Stimulated activated CD8-positive, alpha-beta memory T cell treated with anti-CD3 and anti-CD28 coated beads, Interleukin-4, amount 100 ng/mL, for 1 hour (primary cell): ENCODE measurements around the gene THSD4.

ENCODE experiments used
- DNase-seq, 2 donors: peaks; one replicate each; pipeline ENCODE4 v3.0.0-alpha.2; 2020; ENCODE audit warnings: low read depth in 2 of 2, low spot score in 1 of 2

The THSD4 gene

DNA sequence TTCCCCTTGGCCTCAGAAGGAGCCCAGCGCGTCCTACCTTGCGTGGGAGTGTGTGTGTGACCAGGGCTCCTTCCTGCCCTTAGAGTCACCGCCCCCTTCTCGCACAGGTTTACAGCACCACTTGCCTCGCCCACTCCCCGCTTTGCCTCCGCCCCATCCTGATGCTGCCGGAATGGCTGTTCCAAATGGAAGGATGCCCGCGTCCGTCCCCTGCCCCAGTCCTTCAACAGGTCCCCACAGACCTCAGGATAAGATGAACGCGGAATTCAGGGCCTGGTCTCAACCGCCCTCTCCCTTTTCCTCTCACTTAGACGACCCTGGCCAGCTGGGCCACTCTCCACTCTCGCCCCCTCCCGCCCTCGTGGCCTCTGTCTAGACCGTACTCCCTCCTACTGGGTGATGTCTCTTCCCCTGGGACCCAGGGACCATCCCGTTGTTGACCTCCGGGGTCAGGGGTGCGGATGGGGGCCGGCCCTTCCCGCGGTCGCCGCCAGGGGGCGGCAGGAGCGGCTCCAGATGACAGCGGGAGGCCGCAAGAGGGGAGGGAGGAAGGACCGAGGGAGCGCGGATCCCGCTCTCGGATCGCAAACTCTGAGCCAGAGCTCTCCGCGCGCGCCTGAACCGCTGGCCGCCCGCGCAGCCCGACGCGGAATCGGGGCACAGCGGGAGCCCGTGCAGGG, at the start of gene THSD4:
Gene THSD4 (plus strand): TSS at position 585 of the 680 bp plus-strand sequence.
- peak in 1 of 2 donors; percentile 1 for DNase-seq

DNA sequence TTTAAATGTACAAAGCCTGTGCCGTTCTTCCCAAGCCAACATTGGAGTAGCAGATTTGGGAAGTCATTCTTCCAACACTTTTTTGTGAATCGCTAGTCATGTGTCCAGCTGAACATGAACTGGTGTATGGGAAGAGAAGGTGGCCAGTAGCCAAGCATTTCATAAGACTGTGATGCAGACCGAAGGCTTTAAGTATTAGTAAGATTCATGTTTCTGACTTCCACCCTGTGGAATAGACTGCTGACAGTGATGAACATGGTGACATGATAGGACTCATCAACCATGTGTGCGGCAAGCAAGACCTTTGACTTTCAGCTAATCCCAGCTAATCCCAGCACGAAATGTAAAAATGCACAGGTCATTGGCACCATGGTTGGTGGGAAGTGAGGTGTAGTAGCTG, 48.3 kb upstream of the THSD4 start:
- DNase-seq: no peak

DNA sequence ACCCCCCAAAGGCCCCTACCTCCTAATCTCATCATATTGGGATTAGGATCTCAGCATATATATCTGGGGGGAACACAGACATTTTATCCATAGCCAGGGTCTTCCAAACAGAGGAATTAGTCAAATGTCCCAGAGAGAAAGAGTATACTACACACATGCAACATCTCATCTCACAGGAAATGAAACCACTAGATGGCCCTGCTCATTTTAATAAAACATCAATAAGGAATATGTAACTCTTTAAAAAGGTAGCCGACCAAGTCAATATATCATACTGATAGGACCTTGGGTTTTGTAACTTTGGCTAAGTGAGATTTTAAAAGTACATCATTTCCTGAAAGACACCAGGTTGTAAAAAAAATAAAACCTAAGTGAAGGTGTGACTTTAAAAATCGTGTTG, 45.6 kb upstream of the THSD4 start:
- DNase-seq: no peak

DNA sequence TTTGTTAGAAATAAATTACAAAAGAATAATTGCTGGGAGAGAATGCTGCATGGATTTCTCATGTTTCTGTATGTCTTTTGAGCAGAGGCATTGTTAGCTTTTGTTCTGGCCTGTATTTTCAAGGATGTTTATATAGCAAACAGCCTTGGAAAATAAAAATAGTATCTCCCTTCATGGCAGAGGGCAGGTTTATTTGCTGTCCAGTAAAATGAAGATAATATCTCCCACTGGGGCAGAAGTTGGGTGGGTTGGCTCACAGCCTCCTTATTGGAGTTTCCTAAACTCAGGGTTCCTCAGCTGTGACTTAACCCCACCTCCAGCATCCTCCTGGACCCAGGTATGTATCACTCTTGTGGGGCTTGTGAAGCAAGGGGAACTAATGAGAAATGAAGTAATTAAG, 43.7 kb upstream of the THSD4 start:
- DNase-seq: no peak

DNA sequence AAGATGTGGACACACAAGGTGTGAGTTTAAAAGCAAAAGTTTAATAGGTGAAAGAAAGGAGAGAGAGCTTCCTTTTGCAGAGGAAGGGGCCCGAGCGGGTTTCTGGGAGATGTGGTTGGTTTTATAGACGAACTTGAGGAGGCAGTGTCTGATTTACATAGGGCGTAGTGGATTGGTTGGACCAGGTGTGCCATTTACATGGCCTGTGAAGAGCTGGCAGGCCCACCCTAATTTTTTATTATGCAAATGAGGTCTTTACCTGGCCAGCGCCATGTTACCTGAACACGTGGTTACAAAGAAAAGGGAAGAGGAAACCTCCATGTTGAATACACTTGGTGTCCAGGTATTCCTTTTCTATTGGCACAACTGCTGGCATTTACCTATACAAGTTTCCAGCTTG, 42.8 kb upstream of the THSD4 start:
- no peak for DNase-seq

DNA sequence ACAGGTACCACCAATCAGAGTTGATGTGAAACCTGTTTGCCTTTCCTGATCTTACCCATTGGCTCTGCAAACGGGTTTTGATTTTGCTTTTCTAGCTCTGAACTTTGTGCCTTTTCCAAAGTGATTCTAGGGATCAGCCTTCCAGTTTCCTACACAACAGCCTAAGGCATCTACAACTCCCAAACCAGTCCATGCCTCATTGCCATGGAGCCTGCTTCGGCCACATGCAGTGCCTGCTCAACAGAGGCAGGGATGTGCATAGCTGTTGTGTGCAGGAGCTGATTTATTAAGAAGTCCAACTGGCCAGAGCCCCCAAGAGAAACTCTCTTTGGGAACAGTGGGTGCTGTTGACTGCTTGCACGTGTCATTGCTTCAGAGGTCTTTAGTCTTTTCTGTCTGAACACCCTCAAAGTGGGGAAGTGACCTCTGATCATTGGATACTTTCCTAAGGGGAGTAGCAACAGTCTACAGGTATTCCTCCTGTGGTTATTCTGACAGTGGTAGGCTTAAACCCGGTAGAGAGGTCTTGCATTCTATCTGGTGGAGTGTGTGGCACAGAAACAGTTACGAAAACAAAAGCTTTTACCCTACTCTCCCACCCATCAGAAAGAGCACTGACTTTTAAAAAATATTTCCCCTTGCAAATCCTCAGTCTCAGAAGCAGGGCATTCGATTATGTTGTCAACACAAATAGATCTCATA, 36.6 kb upstream of the THSD4 start:
- DNase-seq: no peak

DNA sequence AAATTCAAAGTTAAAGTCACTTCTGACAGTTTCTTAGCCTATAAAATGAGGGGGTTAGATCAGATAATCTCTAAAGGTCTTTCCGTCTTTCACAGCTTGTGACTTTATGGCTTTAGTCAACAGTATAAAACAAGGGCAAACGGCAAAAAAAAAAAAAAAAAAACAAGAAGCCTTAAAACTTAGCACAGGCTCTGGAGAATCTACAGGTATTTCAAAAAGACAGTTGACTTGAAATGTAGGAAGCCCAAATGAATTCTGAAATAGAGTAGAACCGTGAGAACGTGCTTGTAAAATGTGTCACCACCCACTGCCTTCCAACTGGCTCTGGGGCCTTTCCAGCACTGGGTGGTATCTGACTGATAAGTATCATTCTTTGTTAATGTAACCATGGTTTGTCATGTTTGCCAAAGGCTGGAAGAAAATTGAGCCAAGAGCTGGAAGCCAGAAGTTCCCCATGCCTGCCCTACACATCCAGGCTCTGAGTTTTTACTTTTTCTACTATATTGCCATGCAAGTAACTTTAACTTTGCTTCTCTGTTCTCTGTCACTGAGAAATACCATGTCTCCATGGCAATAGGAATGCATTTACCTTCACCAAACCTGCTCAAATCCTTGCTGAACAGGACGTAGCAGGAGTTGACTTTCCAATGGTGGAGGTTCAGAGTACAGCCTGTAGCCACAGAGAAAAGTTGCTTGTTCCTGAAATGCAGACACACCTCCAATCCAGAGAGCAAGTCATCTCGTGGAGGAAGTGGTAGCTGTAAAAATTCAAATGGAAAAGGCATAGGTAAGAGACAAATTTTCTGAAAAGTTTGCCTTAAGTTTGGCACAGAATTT, 35.8 kb upstream of the THSD4 start:
- no peak for DNase-seq

DNA sequence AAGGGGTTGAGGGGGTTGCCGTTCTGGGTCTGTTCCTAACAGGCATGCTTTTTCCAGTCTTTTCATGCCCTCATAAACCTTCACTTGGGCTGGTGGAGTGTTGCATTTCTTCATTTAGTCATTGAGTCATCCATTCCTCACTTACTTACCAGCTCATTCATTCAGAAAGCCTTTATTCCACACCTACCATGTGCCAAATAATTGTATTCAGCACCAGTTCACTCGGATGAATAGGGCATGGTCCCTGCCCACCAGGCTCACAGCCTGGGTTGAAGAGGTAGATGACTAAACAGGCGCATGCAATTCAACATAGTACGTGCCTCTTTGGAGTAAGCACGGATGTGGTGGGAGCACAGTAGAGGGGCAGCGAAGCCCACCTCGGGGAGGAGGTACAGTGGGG, 35.1 kb upstream of the THSD4 start:
- no peak for DNase-seq

DNA sequence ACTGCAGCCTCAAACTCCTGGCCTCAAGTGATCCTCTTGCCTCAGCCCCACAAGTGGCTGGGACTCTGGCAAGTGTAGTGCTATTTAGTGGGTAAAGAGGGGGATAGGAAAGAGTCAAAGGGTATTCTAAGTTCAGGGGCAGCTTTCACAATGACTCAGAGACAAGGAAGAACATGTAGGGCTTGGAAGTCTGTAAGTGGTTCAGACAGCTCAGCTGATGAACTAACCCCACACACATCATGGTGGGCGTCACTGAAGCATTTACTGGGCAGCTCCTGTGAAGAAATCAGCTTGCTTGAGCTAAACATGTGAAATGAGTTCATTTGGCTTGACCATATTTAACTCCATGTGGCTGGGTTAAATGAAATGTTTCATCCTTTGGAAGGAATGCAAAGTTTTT, 34.6 kb upstream of the THSD4 start:
- no peak for DNase-seq

DNA sequence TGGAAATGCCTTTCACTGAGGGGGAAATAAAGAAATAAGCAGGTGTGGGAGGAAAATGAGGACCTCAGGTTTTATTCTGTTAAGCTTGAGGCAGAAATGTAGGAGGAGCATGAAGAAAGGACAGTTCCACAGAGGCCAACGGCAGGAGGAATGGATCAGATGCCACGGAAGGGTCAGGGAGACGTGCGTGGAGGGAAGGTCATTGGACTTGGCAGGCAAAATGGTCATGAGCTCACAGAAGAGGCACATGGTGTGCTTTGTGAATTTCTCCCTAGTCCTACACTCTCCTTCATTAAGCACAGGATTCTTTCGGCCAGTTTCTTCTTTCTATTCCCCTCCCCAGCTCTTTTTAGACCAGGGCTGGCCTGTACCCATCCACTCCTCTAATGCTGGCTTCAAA, 32.5 kb upstream of the THSD4 start:
- DNase-seq: no peak

DNA sequence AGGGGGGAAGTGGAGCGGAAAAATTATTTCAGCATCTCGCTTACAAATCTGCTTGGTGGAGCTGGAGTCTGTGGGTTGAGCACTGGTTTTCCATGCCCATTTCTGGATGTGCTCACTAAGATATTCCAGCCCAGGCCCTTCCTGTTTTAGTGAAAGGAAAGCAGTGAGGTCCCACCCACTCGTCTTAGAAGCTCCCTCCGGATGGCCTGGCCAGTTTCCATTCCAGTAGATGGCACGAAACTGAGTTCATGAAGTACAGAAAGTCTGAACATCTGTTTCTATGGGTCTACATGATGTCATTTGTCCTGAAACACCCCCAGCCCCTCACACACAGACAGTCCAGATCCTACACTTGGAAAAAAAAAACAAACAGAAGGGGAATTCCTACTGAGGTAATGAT, 31.9 kb upstream of the THSD4 start:
- no peak for DNase-seq

DNA sequence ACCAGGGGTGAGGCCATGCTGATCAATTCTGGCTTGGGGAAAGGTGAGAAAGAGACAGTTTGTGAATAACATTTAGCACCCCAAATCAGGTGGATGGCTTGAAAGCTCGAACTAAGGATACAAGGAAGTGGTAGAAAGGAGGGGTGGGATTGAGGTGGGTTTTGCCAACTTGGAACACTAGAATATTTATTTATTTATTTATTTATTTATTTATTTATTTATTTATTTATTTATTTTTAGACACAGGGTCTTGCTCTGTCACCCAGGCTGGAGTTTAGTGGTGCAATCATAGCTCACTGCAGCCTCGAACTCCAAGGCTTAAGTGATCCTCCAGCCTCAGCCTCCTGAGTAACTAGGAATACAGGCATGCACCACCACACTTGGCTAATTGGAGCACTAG, 31.0 kb upstream of the THSD4 start:
- DNase-seq: no peak

DNA sequence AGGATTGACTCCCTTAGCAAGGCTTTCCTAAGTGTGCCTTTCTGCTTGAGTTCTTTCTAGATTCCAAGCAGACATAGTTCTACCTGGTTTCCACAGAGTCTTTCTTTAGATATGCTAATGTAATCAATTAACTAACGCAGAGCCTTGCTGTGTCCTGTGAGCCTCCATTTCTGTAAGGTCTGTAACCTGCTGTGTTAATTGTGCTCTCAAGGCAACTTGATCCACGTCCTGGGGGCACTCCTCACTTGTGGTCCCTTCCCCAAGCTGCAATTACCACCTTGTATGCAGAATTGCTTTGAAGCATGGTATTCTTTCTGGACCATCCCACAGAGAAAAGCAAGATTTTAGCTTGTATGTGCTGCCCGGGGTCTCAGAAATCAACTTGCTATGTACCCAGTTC, 29.5 kb upstream of the THSD4 start:
- no peak for DNase-seq

DNA sequence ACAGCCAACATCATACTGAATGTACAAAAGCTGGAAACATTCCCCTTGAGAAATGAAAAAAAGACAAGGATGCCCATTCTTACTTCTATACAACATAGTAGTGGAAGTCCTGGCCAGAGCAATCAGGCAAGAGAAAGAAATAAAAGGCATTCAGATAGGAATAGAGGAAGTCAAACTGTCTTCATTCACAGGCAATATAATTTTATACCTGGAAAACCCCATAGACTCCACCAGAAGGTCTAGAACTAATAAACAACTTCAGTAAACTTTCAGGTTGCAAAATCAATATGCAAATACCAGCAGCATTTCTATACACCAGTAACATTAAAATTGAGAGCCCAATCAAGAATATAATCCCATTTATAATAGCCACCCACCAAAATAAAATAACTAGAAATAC, 27.1 kb upstream of the THSD4 start:
- no peak for DNase-seq

DNA sequence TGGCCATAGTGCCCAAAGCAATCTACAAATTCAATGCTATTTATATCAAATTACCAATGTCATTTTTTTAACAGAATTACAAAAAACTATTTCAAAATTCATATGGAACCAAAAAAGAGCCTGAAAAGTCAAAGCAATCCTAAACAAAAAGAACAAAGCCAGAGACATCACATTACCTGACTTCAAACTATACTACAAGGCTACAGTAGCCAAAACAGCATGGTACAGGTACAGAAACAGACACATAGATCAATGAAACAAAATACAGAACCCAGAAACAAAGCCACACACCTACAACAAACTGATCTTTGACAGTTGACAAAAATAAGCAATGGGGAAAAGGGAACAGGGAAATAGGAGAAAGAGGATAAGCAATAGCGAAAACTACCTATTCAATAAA, 26.6 kb upstream of the THSD4 start:
- DNase-seq: no peak

DNA sequence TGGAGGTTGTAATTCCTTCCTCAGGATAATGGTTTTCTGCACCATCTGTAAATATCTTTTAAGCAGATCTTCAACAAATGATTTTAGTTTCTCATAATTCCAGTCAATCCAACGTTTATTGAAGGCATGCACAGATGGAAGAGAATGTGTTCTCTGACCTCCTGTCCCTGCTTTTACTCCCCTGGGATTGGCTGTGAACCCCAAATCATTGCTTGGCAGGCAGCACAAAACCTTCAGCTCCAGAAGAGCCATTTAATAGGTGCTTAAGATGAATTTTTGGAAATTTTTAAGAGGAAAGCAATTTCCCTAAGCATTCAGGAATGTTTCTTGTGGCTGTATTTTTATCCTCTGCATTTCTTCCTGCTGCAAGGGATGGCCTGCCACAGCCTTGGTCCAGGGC, 25.5 kb upstream of the THSD4 start:
- DNase-seq: no peak

DNA sequence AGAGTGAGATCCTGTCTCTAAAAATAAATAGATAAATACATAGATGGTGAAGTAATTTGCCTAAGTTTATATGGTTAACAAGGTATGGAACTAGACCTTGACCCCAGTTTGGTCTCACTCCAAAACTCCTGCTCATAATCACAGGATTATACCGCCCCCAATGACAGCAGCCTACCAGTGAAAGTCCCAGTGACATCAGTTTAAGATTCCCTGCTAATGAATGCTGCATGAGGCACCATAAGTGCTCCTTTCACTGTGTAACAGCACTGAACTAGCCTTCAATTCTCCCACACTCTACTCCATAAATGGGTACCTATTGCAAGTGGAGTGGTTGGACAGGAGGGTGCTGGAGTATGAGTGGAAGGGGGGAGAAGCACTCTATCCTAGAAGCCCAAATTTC, 23.7 kb upstream of the THSD4 start:
- DNase-seq: no peak

DNA sequence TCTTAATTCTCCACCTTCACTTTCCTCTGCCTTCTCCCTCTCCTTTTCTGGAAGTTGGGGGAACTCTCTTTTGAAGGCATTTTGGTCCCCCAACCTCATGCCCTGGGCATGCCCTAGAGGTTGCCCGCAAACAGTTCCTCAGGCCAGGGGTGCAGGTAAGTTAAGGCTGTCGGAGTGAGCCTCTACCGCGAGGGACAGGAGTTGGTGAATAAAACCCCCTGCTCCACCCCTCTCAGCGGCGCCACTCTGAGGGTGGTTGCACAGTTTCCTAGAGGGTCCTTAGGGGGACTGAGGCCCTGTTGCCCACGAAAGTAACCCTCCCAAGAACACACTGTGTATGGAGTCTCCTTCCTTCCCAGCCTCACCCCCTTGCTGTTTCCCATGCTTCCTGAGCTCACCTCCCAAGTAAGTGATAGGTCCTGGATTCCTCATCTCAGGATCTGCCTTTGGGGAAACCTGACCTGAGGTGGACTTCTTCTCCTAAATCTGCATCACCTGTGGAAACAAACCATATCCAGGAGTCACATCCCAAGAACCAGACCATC, 23.1 kb upstream of the THSD4 start:
- no peak for DNase-seq

DNA sequence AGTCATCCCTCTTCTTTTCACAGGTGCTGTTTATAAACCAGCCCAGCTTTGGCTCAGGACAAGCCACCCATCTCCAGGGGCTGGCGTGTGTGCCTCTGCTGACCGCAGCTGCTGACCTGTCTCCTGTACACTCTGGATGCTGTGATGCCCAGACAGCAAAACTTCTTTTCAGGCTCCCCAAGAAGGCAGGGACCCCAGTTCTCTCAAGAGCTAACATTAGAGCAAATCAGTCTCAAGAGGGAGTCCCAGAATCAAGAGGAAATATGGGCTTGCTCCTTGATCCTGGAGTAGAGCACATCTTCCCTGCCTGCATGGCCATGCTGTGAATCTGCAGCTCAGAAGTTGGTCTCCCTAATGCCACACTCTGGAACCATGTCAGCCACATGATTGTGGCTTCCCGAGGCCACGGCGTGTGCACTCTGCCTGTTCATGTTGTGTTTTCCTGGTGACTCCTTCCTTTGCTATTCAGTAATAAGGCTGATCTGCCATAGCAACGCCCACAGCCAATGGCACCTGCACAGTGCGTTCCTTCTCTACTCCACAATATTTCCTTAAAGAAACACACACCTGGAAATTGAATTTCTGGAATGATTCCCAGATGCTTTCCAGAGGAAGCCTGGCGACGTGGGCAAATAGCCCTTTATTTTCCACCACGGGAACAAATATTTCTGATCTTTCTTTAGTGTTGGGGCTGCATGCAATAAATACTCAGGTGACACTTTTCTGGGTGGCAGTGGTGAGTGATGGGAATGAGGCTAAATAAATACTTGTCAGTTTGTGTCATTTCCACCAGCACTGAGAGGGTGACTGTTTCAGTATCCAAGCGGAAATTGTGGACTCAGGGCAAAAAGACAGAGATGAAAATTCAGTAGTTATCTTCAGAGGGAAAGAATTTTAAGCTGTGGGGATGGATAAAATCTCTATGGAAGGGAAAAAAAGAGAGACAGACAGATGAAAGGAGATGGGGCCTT, 21.9 kb upstream of the THSD4 start:
- DNase-seq: no peak

DNA sequence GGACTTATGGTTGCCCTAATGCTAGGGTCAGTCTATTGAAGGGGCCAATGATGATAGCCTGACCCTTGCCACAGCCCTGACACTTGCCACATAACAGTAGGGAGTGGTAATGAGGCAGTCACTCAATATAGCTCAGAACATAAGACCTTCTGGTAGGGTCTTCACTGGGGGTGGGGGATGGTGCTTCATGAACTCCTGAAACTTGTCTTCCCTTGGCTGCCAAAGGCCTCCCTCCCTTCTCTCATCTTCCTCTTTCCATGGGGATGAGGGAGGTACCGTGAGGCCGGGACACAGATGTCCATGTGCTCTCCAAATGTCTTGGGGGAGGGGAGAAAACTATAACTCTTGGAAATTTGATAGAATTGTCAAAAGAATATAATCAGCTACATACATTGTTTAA, 21.1 kb upstream of the THSD4 start:
- no peak for DNase-seq

DNA sequence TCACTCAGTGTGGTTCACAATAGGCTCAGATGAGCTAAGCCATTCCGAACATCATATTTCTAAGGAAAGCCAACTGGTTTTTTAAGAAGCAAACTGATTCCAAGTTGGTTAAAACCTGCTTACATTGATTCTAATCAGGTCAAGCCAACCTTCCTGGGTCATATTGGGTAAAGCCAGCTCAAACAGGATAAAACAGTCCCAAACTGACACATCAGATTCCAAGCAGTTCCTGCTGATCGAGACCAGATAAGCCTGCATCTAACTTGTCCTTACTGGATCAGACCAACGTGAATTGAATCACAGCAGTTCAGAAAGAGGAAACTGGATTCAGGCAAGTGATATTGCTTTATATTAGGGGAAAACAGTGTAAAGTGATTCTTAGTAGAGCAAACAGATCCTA, 18.6 kb upstream of the THSD4 start:
- DNase-seq: no peak
